ENCODE results near the gene CLEC16A. TPM values are rescaled to one million over a fixed set of nuclear protein-coding genes. Genes with fewer than 3 reads are reported as not detected.

Gene CLEC16A
- total RNA-seq, 4 donors from 2014 or later, result 38.2 to 153 (median 92.7) TPM

- 87% methylated on average over 5 of the region's 5 CpGs; no CpG with 5 or more reads in 1 of the 2 donors for WGBS, 2 donors (ENCODE audit: low coverage in 1 of 2)
- Histone ChIP-seq H3K9me3 (no peaks in the 10 kb centered on the region), H3K27me3 (no peaks in the 10 kb centered on the region), H3K27ac (no peak overlapping the region), H3K4me1 (peaks cover 0 to 8% (median 4%) of the 10 kb centered on the region in 4 donors), H3K36me3 (peaks cover 0 to 2% (median 0%) of the 10 kb centered on the region in 4 donors), H3K4me3 (no peak overlapping the region)
- in situ Hi-C loops (cut with MboI; ENCODE audit: low pct_ligation_motif_present in 1 of 4, low pct_unique_long_range_greater_than_20kb in 1 of 4, low sequenced_read_pairs in 3 of 4) (loop anchor here (5.0 to 25.0 kb wide), 5 partner anchors 287 to 569 kb away; partner anchors contain the start of gene SOCS1 (in 4 of the 4)), intact Hi-C loops (cut with DNase I; ENCODE audit: low total_unique reads) (no loop called here)
- DNase-seq, result no peak
- TF ChIP-seq EP300 (IDR thresholded peaks at IDR 0.05; ENCODE audit: low read depth) (no peak), POLR2AphosphoS5 (IDR thresholded peaks at IDR 0.05) (no peak), POLR2A (IDR thresholded peaks at IDR 0.05) (no peak)
- TF ChIP-seq, protein P1, sequence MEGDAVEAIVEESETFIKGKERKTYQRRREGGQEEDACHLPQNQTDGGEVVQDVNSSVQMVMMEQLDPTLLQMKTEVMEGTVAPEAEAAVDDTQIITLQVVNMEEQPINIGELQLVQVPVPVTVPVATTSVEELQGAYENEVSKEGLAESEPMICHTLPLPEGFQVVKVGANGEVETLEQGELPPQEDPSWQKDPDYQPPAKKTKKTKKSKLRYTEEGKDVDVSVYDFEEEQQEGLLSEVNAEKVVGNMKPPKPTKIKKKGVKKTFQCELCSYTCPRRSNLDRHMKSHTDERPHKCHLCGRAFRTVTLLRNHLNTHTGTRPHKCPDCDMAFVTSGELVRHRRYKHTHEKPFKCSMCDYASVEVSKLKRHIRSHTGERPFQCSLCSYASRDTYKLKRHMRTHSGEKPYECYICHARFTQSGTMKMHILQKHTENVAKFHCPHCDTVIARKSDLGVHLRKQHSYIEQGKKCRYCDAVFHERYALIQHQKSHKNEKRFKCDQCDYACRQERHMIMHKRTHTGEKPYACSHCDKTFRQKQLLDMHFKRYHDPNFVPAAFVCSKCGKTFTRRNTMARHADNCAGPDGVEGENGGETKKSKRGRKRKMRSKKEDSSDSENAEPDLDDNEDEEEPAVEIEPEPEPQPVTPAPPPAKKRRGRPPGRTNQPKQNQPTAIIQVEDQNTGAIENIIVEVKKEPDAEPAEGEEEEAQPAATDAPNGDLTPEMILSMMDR (IDR thresholded peaks at IDR 0.05), result no peak
Observed at GRCh38 chr16:10967986-10968385, 23.6 kb downstream of the CLEC16A start.

DNA sequence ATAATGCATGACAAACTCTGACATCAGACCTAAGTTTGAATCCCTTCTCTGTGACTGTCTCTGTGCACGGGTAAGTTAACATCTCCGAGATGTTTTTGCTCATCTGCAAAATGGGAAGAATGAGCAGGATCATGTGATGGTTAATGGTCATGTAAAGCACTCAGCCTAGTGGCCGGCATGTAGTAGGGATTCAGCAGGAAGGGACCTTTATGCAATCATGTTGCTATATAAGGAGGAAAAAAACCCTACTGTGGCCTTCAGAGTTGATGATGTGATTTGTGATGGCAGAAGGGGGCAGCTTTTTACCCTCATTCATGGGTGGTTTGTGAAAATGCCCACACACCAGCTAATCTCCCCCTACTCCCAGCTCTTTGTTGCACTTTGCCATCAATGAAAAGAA, 24.1 kb downstream of the CLEC16A start:
- in situ Hi-C loops (cut with MboI; ENCODE audit: low pct_ligation_motif_present in 1 of 4, low pct_unique_long_range_greater_than_20kb in 1 of 4, low sequenced_read_pairs in 3 of 4) (loop anchor here (5.0 to 25.0 kb wide), 5 partner anchors 286 to 569 kb away; partner anchors contain the start of gene SOCS1 (in 4 of the 4)), intact Hi-C loops (cut with DNase I; ENCODE audit: low total_unique reads) (no loop called here)
- Histone ChIP-seq H3K4me3 (no peak overlapping the region), H3K9me3 (no peaks in the 10 kb centered on the region), H3K27me3 (no peaks in the 10 kb centered on the region), H3K27ac (no peak overlapping the region), H3K36me3 (peaks cover 0 to 7% (median 0%) of the 10 kb centered on the region in 4 donors), H3K4me1 (peaks cover 0 to 8% (median 4%) of the 10 kb centered on the region in 4 donors)
- no peak for DNase-seq
- 93% methylated on average over 3 of the region's 3 CpGs; no CpG with 5 or more reads in 1 of the 2 donors for WGBS, 2 donors (ENCODE audit: low coverage in 1 of 2)
- TF ChIP-seq, protein P1 (IDR thresholded peaks at IDR 0.05), result no peak
- no peak for TF ChIP-seq EP300 (IDR thresholded peaks at IDR 0.05; ENCODE audit: low read depth)
- TF ChIP-seq POLR2A (IDR thresholded peaks at IDR 0.05), result no peak
- TF ChIP-seq POLR2AphosphoS5 (IDR thresholded peaks at IDR 0.05), result no peak

DNA sequence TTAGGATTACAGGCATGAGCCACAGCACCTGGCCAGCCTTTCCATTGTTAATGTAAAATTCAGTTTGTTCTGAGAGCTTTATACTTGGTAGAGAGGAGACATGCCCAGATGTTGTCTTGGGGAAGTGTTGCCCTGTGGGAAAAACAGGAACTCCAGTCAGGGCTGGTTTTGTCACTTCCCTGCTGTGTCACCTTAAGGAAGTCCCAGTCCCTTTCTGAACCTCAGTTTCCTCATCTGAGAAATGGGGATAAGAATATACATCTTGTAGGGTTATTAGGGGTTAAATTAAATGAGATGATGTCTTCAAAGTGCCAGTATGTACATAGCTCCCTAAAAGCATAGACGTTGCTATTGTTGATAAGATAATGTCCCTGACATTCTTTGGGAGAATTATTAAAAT, 25.3 kb downstream of the CLEC16A start:
- Histone ChIP-seq H3K36me3 (peaks cover 0 to 8% (median under 1%) of the 10 kb centered on the region in 4 donors), H3K27me3 (no peaks in the 10 kb centered on the region), H3K27ac (no peak overlapping the region), H3K4me3 (no peak overlapping the region), H3K4me1 (peaks cover 0 to 4% (median 0%) of the 10 kb centered on the region in 4 donors), H3K9me3 (no peaks in the 10 kb centered on the region)
- WGBS, 2 donors (ENCODE audit: low coverage in 1 of 2), result 33 to 60% methylated on average over 1 of the region's 1 CpG
- DNase-seq, result no peak
- in situ Hi-C loops (cut with MboI; ENCODE audit: low pct_ligation_motif_present in 1 of 4, low pct_unique_long_range_greater_than_20kb in 1 of 4, low sequenced_read_pairs in 3 of 4) (loop anchor here (5.0 to 25.0 kb wide), 5 partner anchors 285 to 568 kb away; partner anchors contain the start of gene SOCS1 (in 4 of the 4)), intact Hi-C loops (cut with DNase I; ENCODE audit: low total_unique reads) (loop anchor here (10.0 kb wide), 1 partner anchor 385 kb away; no protein-coding TSS in a partner anchor)
- TF ChIP-seq POLR2A (IDR thresholded peaks at IDR 0.05), result no peak
- TF ChIP-seq, protein P1 (IDR thresholded peaks at IDR 0.05), result no peak
- TF ChIP-seq POLR2AphosphoS5 (IDR thresholded peaks at IDR 0.05), result no peak
- no peak for TF ChIP-seq EP300 (IDR thresholded peaks at IDR 0.05; ENCODE audit: low read depth)

DNA sequence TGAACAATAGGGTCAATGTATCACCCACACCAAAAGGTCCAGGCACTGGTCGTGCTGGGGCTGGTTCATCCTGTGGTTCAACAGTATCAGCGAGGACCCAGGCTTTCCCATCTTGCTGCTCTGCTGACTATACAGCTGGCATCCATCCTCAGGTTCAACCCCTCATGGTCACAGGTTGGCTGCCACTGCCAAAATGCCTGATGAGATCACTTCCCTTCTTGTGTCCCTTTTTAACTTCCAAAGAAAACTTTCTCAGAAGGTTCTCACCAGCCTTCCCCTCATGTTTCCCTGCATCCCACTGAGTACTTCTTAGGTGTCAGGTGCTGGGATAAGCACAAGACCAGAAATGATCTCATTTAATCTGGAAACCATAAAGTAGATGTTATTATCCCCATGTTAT, 25.7 kb downstream of the CLEC16A start:
- WGBS, 2 donors (ENCODE audit: low coverage in 1 of 2), result 89 to 100% methylated on average over 1 to 2 of the region's 2 CpGs
- TF ChIP-seq, protein P1 (IDR thresholded peaks at IDR 0.05), result no peak
- TF ChIP-seq POLR2AphosphoS5 (IDR thresholded peaks at IDR 0.05) (no peak), POLR2A (IDR thresholded peaks at IDR 0.05) (no peak), EP300 (IDR thresholded peaks at IDR 0.05; ENCODE audit: low read depth) (no peak)
- Histone ChIP-seq H3K27me3 (no peaks in the 10 kb centered on the region), H3K4me1 (peaks cover 0 to 4% (median 0%) of the 10 kb centered on the region in 4 donors), H3K27ac (no peak overlapping the region), H3K9me3 (no peaks in the 10 kb centered on the region), H3K36me3 (peaks cover 0 to 8% (median 2%) of the 10 kb centered on the region in 4 donors), H3K4me3 (no peak overlapping the region)
- in situ Hi-C loops (cut with MboI; ENCODE audit: low pct_ligation_motif_present in 1 of 4, low pct_unique_long_range_greater_than_20kb in 1 of 4, low sequenced_read_pairs in 3 of 4), result loop anchor here in 2 of 4 donors (25.0 kb wide), 2 partner anchors 392 to 567 kb away; a partner anchor contains a TSS
- intact Hi-C loops (cut with DNase I; ENCODE audit: low total_unique reads), result loop anchor here (10.0 kb wide), 1 partner anchor 385 kb away; no protein-coding TSS in a partner anchor
- DNase-seq, result no peak

All from transverse colon (tissue), 4 donors.